ENCODE data around the gene UNC13C. TPM values are rescaled to one million over a fixed set of nuclear protein-coding genes. Genes with fewer than 3 reads are reported as not detected.

UNC13C gene
- total and polyA plus RNA-seq, 2 of the 13 experiments (the other 11 are each of a cell fraction or from before 2014, with no cell fraction given), result 0.04 TPM; not detected in 1

DNA sequence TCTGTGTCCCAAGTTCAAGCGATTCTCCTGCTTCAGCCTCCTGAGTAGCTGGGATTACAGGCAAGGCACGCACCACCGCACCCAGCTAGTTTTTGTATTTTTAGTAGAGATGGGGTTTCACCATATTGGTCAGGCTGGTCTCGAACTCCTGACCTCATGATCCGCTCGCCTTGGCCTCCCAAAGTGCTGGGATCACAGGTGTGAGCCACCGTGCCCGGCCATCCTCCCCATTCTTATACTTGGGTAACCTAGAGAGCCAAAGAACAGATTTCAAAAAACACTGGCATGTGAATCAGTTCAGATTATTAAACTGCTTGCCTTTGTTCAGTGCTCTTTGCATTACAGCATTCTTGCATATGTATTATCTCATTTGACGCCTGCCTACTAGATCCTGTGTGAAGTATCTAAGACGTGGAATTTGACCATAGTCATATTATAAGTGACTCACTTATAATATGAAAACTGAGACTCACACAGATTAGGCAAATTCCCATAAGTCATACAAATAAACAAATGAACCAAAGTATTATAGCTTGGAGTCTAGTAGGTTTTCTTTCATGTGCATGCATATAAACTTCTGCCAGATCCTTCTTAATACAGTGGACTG lies 123.5 kb downstream of the UNC13C start:
- in situ Hi-C loops (cut with HindIII; ENCODE audit: extremely low pct_ligation_motif_present, low pct_unique_long_range_greater_than_20kb), result no loop called here
- WGBS (ENCODE audit: low lambda C conversion rate), result 16% methylated on average over 10 of the region's 10 CpGs
- POLR2A ChIA-PET, result no interaction called here

More for the DNA sequence above, 123.5 kb downstream of the UNC13C start:
- FAIRE-seq (no peak), DNase-seq (ENCODE audit: low spot score) (no peak), ATAC-seq (no peak)
- BruUV-seq (replicated peaks), result no TSS peak
- H3K79me2 ChIP-seq (ENCODE audit: insufficient read depth, low read length), result no peaks in the 10 kb centered on the region
- H3K4me1 ChIP-seq (ENCODE audit: insufficient read depth, low read length), result no peaks in the 10 kb centered on the region
- H3K9ac ChIP-seq (ENCODE audit: insufficient read depth, low read depth, low read length), result no peak overlapping the region
- no peak overlapping the region for H3K4me2 ChIP-seq (ENCODE audit: low read depth, low read length)
- intact Hi-C loops (cut with micrococcal nuclease; ENCODE audit: unreplicated experiment), result no loop called here
- H4K20me1 ChIP-seq (ENCODE audit: insufficient read depth, low read length), result no peaks in the 10 kb centered on the region
- H3K27ac ChIP-seq (ENCODE audit: extremely low read length, insufficient read depth, low read length), result no peak overlapping the region
- CTCF ChIA-PET (ENCODE audit: low intra/inter-chr PET ratio, low total read pairs), result no interaction called here
- H3K27me3 ChIP-seq (ENCODE audit: control insufficient read depth in 1 of 2, insufficient read depth in 2 of 2, low read length in 2 of 2), result no peaks in the 10 kb centered on the region
- H3K4me3 ChIP-seq (replicated peaks in 1 of 3; ENCODE audit: insufficient read depth in 1 of 3, low read depth in 2 of 3, low read length in 3 of 3), result no peak overlapping the region
- H3K9me3 ChIP-seq (ENCODE audit: low read length), result no peaks in the 10 kb centered on the region
- H3K36me3 ChIP-seq (replicated peaks in 1 of 2; ENCODE audit: control insufficient read depth in 1 of 2, insufficient read depth in 2 of 2, low read length in 2 of 2), result no peaks in the 10 kb centered on the region
- TF ChIP-seq, protein P1, sequence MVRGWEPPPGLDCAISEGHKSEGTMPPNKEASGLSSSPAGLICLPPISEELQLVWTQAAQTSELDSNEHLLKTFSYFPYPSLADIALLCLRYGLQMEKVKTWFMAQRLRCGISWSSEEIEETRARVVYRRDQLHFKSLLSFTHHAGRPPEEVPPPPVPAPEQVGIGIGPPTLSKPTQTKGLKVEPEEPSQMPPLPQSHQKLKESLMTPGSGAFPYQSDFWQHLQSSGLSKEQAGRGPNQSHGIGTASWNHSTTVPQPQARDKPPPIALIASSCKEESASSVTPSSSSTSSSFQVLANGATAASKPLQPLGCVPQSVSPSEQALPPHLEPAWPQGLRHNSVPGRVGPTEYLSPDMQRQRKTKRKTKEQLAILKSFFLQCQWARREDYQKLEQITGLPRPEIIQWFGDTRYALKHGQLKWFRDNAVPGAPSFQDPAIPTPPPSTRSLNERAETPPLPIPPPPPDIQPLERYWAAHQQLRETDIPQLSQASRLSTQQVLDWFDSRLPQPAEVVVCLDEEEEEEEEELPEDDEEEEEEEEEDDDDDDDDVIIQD (CRISPR knock-in tag; IDR thresholded peaks at IDR 0.05; ENCODE audit: low read depth), result no peak
- no peak for TF ChIP-seq ZFP1 (CRISPR knock-in tag; IDR thresholded peaks at IDR 0.05)
- TF ChIP-seq JUND (CRISPR knock-in tag; IDR thresholded peaks at IDR 0.05), result no peak
- TF ChIP-seq, protein P2, sequence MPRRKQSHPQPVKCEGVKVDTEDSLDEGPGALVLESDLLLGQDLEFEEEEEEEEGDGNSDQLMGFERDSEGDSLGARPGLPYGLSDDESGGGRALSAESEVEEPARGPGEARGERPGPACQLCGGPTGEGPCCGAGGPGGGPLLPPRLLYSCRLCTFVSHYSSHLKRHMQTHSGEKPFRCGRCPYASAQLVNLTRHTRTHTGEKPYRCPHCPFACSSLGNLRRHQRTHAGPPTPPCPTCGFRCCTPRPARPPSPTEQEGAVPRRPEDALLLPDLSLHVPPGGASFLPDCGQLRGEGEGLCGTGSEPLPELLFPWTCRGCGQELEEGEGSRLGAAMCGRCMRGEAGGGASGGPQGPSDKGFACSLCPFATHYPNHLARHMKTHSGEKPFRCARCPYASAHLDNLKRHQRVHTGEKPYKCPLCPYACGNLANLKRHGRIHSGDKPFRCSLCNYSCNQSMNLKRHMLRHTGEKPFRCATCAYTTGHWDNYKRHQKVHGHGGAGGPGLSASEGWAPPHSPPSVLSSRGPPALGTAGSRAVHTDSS (CRISPR knock-in tag; conservative IDR thresholded peaks at IDR 0.05), result no peak
- TF ChIP-seq, protein P3, sequence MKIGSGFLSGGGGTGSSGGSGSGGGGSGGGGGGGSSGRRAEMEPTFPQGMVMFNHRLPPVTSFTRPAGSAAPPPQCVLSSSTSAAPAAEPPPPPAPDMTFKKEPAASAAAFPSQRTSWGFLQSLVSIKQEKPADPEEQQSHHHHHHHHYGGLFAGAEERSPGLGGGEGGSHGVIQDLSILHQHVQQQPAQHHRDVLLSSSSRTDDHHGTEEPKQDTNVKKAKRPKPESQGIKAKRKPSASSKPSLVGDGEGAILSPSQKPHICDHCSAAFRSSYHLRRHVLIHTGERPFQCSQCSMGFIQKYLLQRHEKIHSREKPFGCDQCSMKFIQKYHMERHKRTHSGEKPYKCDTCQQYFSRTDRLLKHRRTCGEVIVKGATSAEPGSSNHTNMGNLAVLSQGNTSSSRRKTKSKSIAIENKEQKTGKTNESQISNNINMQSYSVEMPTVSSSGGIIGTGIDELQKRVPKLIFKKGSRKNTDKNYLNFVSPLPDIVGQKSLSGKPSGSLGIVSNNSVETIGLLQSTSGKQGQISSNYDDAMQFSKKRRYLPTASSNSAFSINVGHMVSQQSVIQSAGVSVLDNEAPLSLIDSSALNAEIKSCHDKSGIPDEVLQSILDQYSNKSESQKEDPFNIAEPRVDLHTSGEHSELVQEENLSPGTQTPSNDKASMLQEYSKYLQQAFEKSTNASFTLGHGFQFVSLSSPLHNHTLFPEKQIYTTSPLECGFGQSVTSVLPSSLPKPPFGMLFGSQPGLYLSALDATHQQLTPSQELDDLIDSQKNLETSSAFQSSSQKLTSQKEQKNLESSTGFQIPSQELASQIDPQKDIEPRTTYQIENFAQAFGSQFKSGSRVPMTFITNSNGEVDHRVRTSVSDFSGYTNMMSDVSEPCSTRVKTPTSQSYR (CRISPR knock-in tag; IDR thresholded peaks at IDR 0.05; ENCODE audit: borderline replicate concordance), result no peak
- no peak for TF ChIP-seq NR2F2 (IDR thresholded peaks at IDR 0.05; ENCODE audit: borderline replicate concordance, low read depth)
- no peak overlapping the region for H2AFZ ChIP-seq (ENCODE audit: low read length)
